GM19351 (cell line): ENCODE results near the gene BEST2.

ENCODE experiments used
- ATAC-seq: cut with Tn5 transposase; IDR thresholded peaks from one replicate; pipeline ENCODE4 v1.9.1; 2021; ENCODE audit warnings: mild to moderate bottlenecking, moderate library complexity; ENCODE audit not compliant: unreplicated experiment

Gene BEST2

DNA sequence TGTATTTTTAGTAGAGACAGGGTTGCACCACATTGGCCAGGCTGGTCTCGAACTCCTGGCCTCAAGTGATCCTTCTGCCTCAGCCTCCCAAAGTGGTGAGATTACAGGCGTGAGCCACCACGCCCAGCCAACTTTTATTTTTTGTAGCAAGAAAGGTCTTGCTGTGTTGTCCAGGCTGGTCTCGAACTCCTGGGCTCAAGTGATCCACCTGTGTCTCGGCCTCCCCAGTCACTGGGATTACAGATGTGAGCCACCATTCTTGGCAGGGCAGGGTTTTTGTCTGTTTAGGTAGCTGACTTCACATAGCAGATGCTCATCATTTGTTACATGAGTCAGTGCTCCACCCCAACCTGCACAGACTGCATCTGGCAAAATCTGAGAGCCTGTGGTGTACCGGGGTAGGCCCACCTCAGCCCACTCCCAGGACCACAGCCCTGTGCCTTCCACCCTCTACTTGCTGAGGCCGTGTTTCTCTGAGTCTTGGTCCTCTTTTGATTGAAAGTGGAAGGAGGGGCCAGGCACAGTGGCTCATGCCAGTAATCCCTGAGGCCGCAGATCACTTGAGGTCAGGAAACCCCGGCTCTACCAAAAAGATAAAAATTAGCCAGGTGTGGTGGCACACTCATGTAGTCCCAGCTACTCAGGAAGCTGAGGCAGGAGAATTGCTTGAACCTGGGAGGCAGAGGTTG, 23.7 kb upstream of the BEST2 start:
- no peak for ATAC-seq

DNA sequence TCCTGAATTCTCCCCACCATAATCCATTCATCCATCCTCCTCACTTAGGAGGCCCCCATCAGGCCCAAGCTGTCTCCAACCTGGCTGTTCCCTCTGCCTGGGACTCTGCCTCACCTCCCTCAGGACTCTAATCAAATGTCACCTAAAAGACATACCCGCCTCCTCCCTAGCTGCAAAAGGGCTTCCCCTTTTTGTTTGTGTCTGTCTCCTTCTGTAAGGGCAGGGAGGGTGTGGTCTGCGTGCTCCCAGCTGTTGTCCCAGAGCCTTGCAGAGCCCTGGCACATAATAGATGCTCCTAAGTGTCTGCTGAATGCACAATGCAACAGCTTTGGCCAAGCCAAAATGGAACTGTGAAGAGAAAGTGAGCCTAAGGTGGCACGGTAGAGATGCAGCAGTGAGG, 21.5 kb upstream of the BEST2 start:
- no peak for ATAC-seq

DNA sequence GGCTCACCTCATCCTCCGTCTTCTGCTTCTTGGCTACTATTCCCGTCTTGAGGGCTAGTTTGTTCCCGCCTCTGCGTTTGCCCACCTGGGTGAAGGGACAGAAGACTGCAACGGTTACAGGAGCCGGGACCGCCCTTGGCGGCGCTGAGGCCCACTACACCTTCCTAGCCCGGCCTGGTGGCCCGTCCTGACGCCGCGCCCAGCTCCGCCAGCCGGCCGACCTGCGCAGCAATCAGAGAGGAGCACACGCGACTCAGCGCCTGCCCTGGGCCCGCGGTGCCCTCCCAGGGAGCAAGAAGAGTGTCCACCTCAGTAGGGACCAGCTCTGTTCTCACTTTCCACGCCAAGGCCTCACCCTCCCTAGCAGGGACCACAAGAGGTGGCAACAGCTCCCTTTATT, 20.3 kb upstream of the BEST2 start:
- no peak for ATAC-seq

DNA sequence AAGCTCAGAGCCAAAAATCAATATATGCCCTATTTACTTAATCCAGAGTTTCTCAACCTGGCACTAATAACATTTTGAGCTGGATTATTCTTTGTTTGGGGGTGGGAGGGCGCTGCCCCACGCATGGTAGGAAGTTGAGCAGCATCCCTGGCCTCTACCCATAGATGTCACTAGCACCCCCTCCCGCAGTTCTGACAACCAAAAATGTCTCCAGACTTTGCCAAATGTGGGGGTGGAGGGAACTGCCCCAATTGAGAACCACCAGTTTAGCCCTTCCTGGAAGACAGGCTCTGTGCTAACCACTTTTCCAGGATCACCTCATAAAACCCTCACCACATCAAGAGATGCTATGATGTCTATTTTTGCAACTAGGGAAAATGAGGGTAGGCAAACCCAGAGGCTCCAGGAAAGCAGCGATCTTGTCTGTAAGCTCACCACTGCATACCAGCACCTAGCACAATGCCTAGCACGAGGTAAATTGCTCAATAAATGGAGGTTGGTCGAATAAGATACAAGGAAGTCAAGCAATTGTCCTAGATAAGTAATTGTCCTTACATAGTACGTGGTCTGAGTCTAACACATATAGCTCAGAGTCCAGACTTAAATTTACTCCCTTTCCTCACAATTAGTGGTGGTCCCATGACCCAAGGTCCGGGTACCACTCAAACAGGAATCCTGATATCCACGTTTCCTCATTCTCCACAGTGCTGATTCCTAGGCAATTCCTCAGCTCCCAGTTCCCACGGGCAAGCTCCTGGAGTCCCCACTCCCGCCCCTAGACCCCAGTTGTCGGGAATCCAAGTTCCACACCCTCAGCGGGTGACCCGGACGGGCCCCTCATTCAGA, 18.0 kb upstream of the BEST2 start:
- no peak for ATAC-seq

DNA sequence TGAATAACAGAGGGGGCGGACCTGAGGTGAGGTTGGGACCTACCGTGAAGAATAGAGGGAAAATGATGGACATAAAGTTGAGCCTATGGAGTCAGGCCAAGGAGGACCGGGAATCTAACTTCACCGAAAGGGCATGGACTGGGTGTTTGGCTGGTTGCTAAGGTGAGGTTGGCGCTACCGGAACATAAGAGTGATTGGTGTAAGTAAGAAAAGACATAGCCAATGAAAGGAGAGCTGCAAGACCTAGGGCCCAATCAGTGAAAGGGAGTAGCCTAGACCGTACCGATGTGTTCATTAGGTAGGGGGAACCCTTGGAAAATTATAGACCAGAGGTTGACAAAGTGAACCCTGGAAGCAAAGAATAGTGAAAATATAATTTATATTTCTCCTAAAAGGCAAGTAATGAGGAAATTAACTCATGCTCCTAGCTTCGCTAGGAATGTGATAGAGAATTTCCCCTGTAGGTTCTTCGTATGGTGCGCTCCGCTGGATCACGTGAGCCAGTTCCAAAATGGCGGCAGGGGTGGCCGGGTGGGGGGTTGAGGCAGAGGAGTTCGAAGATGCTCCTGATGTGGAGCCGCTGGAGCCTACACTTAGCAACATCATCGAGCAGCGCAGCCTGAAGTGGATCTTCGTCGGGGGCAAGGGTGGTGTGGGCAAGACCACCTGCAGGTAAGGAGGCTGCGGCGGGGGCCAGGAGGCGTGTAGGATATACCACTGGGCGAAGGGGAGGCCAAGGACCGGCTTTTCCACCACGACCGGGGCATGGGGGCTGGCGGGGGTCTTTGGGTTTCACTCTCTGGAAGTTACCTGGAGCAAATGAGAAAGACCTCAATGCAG, 14.4 kb upstream of the BEST2 start, which contains the start of gene GET3:
GET3 (plus strand) TSS at position 503 of the 840 bp plus-strand sequence; CDS start at position 512, 9 bp downstream.
- peak; percentile 86 for ATAC-seq

DNA sequence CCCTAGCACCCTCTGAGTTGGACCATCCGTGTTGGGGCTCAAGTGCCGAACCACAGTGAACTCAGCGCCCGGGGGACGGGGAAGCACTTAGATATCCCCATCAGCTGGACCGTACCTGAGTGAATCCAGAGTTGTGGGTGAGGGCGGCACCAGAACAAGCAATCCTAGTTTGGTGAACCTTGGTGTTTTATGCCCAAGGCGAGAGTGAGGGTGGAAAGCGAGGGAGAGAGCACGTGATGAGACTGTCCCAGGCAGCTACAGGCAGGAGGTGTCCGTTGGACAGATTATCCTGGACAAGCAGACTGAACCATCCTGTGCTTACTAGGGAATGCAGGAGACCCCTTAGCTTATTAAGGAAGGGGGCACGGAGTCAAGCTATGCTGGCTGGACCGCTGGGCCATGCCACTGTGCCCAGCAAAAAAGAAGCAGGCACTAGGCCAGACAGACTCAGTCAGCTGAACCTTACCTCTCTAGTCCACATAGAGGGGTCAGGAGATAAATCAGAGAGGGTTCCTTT, 13.7 kb upstream of the BEST2 start:
- no peak for ATAC-seq

DNA sequence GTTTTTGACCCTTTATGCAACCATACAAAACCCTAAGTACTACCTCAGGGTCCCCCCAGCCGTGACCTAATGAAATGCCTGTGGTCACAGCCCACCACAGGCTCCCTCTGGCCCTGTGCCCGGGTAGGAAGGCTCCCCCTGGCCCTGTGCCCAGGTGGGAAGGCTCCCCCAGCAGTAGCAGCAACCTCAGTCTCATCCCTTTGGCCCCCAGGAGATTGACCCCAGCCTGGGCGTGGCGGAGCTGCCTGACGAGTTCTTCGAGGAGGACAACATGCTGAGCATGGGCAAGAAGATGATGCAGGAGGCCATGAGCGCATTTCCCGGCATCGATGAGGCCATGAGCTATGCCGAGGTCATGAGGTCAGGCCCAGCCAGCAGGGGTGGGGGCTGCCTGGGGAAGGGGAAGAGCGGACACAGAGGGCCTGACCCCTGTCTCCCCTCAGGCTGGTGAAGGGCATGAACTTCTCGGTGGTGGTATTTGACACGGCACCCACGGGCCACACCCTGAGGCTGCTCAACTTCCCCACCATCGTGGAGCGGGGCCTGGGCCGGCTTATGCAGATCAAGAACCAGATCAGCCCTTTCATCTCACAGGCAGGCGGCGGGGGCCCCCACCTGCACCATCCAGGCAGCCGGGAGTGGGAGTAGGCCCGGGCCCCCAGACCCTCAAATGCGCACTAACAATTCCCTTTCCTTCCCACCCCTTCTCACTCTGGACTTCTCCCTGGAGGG, 6.3 kb upstream of the BEST2 start:
- no peak for ATAC-seq

DNA sequence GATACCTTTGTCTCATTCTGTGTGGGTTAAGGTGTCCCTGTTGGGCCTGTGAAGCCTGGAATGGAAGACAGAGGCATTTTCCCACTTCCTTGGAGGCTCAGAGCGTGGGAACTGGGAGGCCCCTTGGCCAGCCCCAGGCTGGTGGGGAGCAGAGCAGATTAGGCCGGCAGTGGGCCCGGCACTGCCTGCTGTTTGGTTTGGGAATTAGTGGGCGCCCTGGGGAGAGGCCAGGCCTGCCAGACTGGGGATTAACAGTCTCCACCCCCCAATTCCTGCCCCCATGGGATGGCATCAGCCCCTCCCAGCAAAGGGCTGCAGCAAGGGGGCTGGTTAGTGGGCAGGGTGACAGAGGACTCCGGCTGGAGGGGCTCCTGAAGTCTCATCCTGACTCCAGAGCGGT, 3.1 kb upstream of the BEST2 start:
- ATAC-seq, result no peak

DNA sequence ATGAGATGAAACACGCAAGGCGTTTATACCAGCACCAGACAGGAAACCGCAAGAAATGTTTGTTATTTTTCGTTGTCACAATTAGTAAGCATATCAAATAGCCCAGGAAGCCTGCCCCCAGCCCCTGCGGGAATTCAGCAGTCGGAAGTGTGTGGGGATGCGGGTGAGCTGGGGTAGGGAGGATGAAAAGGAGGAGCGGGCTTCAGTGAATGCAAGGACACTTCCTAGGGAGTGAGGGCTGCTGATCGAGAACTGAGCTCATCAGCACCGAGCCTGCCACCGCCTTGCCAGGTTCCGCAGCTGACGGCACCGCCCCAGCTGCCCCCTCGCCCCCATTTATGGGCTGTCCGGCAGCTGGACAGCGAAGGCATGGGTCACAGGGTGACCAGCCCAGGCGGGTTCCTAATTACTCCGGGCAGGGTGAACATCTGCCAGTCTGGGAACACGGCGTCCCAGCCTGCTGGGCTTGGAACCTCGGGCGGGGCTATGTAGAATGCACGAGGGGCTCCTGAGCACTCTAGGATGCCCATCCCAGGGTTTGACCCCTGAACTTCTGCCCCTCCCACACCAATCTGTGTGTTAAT, 1.6 kb upstream of the BEST2 start:
- ATAC-seq, result no peak

DNA sequence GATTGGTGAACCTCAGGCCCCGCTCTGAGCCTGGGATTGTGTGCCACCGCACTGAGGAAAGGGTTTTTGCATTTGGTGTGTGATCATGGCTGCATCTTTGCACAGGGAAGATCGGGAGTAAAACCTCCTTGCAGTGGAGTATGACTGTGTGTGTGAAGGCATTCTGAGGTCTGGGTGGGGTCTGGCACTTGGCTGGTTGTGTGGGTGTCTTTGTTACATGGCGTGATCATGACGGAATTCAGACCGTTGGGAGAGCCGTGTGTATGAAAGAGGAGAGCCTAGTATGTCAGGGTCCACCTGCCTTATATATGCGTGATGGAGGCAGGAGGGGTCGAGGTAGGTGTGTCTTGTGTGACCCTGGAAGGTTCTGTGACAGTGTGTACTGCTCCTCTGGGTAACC, 740 bp upstream of the BEST2 start:
- no peak for ATAC-seq

DNA sequence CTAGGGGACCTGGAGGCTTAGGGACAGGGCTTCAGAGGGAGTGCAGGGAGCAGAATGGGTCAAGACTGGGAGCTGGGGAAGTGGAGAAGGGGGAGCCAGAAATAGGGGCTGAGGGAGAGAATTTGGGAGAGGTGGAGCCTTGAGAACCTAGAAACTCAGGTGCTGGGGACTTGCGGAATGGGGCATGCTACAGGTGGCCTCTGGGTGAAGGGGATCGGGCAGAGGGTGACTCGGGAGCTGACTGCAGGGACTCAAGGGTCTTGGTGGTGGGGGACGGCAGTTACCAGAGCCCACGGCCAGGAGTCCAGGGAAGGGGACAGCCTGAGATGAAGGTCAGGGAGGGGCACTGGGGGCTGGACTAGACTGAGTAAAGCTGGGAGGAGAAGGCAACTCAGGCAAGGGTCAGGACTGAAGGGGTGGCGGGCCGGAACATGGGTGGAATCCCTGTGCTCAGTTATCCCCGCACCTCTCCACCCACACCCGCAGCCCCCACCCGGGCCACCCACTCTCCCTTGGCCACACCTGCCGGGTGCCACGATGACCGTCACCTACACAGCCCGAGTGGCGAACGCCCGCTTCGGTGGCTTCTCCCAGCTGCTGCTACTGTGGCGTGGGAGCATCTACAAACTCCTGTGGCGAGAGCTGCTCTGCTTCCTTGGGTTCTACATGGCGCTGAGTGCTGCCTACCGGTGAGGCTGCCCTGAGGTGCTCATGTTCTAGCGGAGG, 628 bp downstream of the BEST2 start:
- ATAC-seq, result no peak

DNA sequence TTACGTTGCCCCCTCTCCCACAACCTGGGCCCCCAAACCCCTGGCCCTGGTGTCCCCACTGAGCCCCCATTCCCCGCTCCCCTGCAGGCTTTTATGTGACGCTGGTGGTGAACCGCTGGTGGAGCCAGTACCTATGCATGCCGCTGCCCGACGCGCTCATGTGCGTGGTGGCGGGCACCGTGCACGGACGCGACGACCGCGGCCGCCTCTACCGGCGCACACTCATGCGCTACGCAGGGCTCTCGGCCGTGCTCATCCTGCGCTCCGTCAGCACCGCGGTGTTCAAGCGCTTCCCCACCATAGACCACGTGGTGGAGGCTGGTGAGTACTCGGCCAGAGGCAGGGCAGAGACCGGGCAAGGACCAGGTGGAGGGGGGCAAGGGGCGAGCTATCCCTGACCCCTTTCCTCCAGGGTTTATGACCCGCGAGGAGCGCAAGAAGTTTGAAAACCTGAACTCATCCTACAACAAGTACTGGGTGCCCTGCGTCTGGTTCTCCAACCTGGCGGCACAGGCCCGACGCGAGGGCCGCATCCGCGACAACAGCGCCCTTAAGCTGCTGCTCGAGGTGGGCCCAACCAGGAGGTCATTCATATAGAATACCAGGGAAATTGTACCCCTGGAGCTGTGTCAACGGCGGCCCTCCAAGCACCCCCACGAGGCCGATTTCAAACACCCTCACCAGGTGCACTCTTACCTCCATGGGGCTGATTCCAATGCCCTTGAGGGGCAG, 3.0 kb downstream of the BEST2 start:
- no peak for ATAC-seq

DNA sequence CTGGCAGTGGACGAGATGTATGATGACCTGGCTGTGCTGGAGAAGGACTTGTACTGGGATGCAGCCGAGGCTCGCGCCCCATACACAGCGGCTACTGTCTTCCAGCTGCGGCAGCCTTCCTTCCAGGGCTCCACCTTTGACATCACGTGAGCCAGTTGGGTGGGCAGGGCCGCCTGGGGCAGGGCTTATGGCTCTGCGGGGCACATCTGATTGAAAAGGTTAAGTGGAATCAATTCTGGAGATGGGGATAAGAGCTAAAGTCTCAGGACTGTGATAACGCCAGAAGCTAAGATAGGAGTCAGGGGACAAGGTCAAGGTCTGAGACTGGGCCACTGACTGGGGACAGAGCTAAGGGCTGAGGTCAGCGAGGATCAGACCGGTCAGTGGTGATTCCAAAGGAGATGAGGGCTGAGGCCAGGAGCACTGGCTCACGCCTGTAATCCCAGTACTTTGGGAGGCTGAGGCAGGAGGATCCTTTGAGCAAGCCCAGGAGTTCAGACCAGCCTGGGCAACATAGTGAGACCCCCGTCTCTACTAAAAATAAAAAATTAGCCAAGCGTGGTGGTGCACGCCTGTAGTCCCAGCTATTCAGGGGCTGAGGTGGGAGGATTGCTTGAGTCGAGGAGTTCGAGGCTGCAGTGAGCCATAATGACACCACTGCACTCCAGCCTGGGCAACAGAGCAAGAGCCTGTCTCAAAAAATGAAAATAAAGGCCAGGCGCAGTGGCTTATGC, 4.7 kb downstream of the BEST2 start:
- no peak for ATAC-seq

DNA sequence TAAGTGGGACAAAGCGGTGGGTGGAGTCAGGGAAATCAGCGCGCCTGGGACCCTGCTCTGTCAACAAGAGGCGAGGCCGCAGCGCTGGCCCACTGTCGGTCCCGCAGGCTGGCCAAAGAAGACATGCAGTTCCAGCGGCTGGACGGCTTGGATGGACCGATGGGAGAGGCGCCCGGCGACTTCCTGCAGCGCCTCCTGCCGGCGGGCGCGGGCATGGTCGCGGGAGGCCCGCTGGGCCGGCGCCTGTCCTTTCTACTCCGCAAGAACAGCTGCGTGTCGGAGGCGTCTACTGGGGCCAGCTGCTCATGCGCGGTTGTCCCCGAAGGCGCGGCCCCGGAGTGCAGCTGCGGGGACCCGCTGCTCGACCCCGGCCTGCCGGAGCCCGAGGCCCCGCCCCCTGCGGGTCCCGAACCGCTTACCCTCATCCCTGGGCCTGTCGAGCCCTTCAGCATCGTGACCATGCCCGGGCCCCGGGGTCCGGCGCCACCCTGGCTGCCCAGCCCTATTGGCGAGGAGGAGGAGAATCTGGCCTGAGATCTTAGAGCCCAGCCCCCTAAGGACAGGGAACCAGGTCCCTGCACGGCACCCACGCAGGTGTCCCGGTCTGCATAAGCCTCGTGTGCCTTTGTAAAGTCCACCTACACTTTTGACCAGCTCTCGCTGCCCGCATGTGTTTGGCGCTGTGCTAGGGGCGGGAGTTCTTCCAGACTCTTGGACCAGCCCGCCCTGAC, 6.1 kb downstream of the BEST2 start:
- ATAC-seq, result no peak

DNA sequence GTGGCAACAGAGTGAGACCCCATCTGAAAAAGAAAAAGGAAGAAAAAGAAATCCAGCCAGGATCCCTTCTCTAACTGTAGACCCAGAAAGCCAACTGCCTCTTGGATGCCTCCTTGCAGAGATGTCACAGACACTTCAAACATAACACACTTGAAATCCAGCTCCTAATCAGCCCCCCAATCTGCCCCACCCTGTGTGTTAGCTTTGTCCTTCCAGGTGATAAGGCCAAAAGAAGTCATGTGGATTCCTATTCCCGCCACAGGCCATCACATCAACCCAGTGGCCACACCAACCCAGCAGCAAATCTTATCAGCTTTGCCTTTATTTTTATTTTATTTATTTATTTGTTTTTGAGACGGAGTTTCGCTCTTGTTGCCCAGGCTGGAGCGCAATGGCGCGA, 8.1 kb downstream of the BEST2 start:
- no peak for ATAC-seq

DNA sequence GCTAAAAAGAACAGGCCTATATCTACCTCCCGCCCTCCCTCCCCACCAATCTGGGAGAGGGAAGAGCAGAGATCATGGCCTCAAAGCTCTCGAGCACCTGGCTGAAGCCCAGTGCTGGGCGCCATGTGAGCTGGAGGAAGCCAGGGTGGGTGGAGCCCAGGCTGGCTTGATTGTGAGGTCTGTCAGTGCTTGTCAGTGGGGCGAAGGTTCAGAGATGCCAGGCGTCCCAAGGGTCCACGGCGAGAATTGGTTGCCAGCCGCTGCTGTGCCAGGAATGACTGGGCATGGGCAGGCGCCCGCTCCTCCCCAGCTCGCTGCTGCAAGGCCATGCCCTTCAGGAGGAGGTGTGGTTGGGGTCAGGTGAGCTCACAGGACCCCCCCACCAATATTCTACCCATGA, 11.5 kb downstream of the BEST2 start:
- no peak for ATAC-seq

DNA sequence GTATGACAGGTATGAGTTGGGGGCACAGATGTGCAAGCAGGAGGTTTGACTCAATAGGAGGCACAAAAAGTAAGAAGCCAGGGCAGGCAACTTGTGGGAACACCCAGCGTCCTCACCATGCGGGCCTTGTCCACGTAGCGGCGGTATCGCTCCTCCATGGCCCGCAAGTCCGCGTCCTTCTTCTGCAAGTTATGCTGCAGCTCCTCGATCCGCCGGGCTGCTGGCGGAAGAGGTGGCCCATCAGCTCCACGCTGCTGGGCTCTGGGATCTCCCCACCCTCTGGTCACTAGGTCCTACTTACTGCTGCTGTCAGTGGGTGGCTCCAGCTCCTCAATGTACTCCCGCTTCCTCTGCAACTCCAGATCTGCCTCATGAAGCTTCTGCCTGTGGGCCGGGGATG, 13.1 kb downstream of the BEST2 start:
- no peak for ATAC-seq
